Esophagus (tissue), 2 donors: ENCODE results near the gene GZMM. TPM values are rescaled to one million over a fixed set of nuclear protein-coding genes. Genes with fewer than 3 reads are reported as not detected.
"Not testable (repeated sequence)": the region's sequence is repeated elsewhere in the genome, so short reads cannot be mapped to it uniquely, and the experiment has no call there.

ENCODE experiments used
- H3K27ac ChIP-seq, 2 donors: one replicate each; pipeline ENCODE4 v1.5.1; 2013; ENCODE audit warnings: low read depth in 2 of 2, mild to moderate bottlenecking in 2 of 2, inconsistent platforms in 1 of 2, low read length in 1 of 2, moderate library complexity in 1 of 2
- H3K27me3 ChIP-seq, 2 donors: one replicate each; pipeline ENCODE4 v1.6.1; 2013; ENCODE audit warnings: low read length in 2 of 2, control low read depth in 1 of 2, mild to moderate bottlenecking in 1 of 2; ENCODE audit not compliant: insufficient read depth in 2 of 2, control insufficient read depth in 1 of 2
- H3K36me3 ChIP-seq, 2 donors: one replicate each; pipeline ENCODE4 v1.6.1; 2013; ENCODE audit warnings: low read length in 1 of 2; ENCODE audit not compliant: control insufficient read depth in 2 of 2, insufficient read depth in 2 of 2
- H3K4me1 ChIP-seq, 2 donors: one replicate each; pipeline ENCODE4 v1.6.1; 2013; ENCODE audit warnings: low read length in 1 of 2; ENCODE audit not compliant: control insufficient read depth in 2 of 2, insufficient read depth in 2 of 2
- H3K4me3 ChIP-seq, 2 donors: one replicate each; pipeline ENCODE4 v1.5.1; 2013; ENCODE audit warnings: low read length in 2 of 2, mild to moderate bottlenecking in 2 of 2, low read depth in 1 of 2, moderate library complexity in 1 of 2
- H3K9me3 ChIP-seq, 2 donors: one replicate each; pipeline ENCODE4 v1.6.1; 2013; ENCODE audit warnings: mild to moderate bottlenecking in 2 of 2, low read depth in 1 of 2, low read length in 1 of 2, moderate library complexity in 1 of 2; ENCODE audit not compliant: control insufficient read depth in 2 of 2, insufficient read depth in 1 of 2
- WGBS, 2 donors: extraction: QIAGEN DNeasy Blood & Tissue Kit; methylation state at CpG; one replicate each; pipeline ENCODE4 v1.1.7; 2013; 5-methylcytosine and 5-hydroxymethylcytosine counted together
- polyA plus RNA-seq, 2 donors: library from polyadenylated mRNA; stranded (reverse); fragments of 200-250 nt; gene quantifications; one replicate each; pipeline ENCODE4 v1.2.3, GENCODE V29; 2013
- donor health status: healthy with polysubstance abuse.
- donor health status: Bipolar disorder and iron deficiency.

The GZMM gene
- polyA plus RNA-seq, 2 donors: 0.86 to 1.1 TPM

DNA sequence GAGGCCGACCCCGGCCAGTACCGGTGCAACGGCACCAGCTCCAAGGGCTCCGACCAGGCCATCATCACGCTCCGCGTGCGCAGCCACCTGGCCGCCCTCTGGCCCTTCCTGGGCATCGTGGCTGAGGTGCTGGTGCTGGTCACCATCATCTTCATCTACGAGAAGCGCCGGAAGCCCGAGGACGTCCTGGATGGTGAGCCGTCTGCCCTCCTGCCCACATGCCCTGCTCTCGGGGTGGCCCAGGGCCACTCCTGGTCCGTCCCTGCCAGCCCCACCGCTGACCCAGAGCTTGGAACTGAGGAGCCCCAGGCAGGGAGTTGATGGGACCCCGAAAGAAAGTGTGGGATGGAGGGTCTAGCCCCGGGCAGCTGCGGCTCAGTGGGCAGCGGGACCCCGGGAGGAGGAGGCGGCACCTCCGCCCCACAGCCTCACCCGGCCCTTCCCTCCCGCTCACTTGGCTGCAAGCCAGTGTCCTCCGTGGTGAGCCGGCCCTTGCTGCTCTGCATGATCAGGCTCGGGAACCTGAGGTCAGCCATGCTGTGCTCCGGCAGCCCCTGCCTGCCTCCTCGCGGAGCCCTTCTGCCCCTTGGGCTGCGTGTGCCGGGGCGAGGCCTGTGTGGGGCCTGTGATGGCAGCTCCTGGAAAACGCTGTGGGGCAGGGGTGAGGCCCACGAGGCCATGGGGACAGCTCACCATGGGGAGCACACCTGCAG lies 37.7 kb downstream of the GZMM start:
- Histone ChIP-seq H3K27me3 (no peaks in the 10 kb centered on the region), H3K36me3 (peaks cover 9 to 33% of the 10 kb centered on the region in 2 donors), H3K4me3 (no peak overlapping the region), H3K27ac (no peak overlapping the region), H3K4me1 (peaks cover 0 to 7% of the 10 kb centered on the region in 2 donors), H3K9me3 (no peaks in the 10 kb centered on the region)
- WGBS, 2 donors: 85 to 86% methylated on average over 32 to 40 of the region's 40 CpGs

GRCh38 chr19:582497-583197 lies 38.8 kb downstream of the GZMM start:
- 81 to 83% methylated on average over 27 to 31 of the region's 31 CpGs for WGBS, 2 donors
- H3K27me3 ChIP-seq: no peaks in the 10 kb centered on the region
- H3K4me1 ChIP-seq: peaks cover 0 to 2% of the 10 kb centered on the region in 2 donors
- no peaks in the 10 kb centered on the region for H3K9me3 ChIP-seq
- peaks cover 9 to 31% of the 10 kb centered on the region in 2 donors for H3K36me3 ChIP-seq
- H3K4me3 ChIP-seq: no peak overlapping the region
- H3K27ac ChIP-seq: no peak overlapping the region

- no peaks in the 10 kb centered on the region for H3K27me3 ChIP-seq
- H3K27ac ChIP-seq: no peak overlapping the region
- H3K4me1 ChIP-seq: peaks cover 0 to 4% of the 10 kb centered on the region in 2 donors
- H3K9me3 ChIP-seq: no peaks in the 10 kb centered on the region
- H3K36me3 ChIP-seq: peaks cover 9 to 26% of the 10 kb centered on the region in 2 donors
- H3K4me3 ChIP-seq: no peak overlapping the region
- WGBS, 2 donors: 85 to 91% methylated on average over 27 of the region's 27 CpGs
These were observed 39.5 kb downstream of the GZMM start for GRCh38 chr19:583198-583967.

GRCh38 chr19:583968-584239 lies 40.1 kb downstream of the GZMM start:
- H3K4me1 ChIP-seq: peaks cover 0 to 6% of the 10 kb centered on the region in 2 donors
- H3K27me3 ChIP-seq: peaks cover 0 to under 1% of the 10 kb centered on the region in 2 donors
- peaks cover 9 to 26% of the 10 kb centered on the region in 2 donors for H3K36me3 ChIP-seq
- WGBS, 2 donors: 59 to 75% methylated on average over 5 of the region's 5 CpGs
- no peak overlapping the region for H3K4me3 ChIP-seq
- no peak overlapping the region for H3K27ac ChIP-seq
- no peaks in the 10 kb centered on the region for H3K9me3 ChIP-seq

GRCh38 chr19:584240-585001 lies 40.6 kb downstream of the GZMM start:
- Histone ChIP-seq H3K4me3 (no peak overlapping the region), H3K27me3 (peaks cover 0 to 4% of the 10 kb centered on the region in 2 donors)
- WGBS, 2 donors: 21 to 28% methylated on average over 36 to 38 of the region's 38 CpGs

GRCh38 chr19:585146-585545 lies 41.3 kb downstream of the GZMM start:
- not testable (repeated sequence) for H3K27me3 ChIP-seq, H3K9me3 ChIP-seq
- 82 to 86% methylated on average over 31 to 34 of the region's 34 CpGs for WGBS, 2 donors

More at GRCh38 chr19:584240-585001, 40.6 kb downstream of the GZMM start:
- Histone ChIP-seq H3K36me3 (peaks cover 9 to 24% of the 10 kb centered on the region in 2 donors), H3K27ac (no peak overlapping the region), H3K4me1 (peaks cover 0 to 6% of the 10 kb centered on the region in 2 donors), H3K9me3 (no peaks in the 10 kb centered on the region)

DNA sequence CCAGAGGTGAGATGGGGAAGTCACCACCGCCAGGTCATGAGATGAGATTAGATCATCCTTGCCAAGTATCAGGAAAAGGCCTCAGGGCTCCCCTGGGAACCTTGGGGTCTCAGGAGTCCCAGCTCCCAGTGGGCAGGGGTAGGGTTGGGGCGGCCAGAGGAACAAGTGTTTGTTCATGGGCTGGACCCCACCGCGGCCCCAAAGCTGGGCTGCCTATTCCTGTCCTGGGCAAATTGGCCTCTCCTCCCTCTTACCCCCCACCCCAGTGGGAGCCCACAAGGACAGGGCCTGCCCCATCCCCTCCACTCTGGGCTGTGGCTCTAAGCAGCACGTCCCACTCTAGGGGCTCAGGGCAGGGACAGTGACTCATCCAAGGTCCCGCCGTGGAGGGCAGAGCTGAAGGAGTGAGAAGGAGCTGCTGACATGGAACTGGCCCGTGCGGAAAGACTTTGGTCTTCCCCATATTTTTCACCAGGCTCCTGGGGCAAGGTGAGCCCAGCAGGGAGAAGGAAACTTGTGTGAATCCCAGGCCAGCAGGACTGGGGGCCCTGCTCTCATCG lies 41.8 kb downstream of the GZMM start:
- WGBS, 2 donors: 59 to 62% methylated on average over 10 of the region's 10 CpGs
- H3K27ac ChIP-seq: no peak overlapping the region
- peaks cover 0 to 6% of the 10 kb centered on the region in 2 donors for H3K4me1 ChIP-seq
- H3K36me3 ChIP-seq: peaks cover under 1 to 19% of the 10 kb centered on the region in 2 donors
- H3K9me3 ChIP-seq: no peaks in the 10 kb centered on the region
- H3K4me3 ChIP-seq: no peak overlapping the region
- peaks cover 0 to 4% of the 10 kb centered on the region in 2 donors for H3K27me3 ChIP-seq

More at GRCh38 chr19:585146-585545, 41.3 kb downstream of the GZMM start:
- H3K27ac ChIP-seq, H3K4me3 ChIP-seq, H3K4me1 ChIP-seq: not testable (repeated sequence)
- peaks cover 2 to 19% of the 10 kb centered on the region in 2 donors for H3K36me3 ChIP-seq

DNA sequence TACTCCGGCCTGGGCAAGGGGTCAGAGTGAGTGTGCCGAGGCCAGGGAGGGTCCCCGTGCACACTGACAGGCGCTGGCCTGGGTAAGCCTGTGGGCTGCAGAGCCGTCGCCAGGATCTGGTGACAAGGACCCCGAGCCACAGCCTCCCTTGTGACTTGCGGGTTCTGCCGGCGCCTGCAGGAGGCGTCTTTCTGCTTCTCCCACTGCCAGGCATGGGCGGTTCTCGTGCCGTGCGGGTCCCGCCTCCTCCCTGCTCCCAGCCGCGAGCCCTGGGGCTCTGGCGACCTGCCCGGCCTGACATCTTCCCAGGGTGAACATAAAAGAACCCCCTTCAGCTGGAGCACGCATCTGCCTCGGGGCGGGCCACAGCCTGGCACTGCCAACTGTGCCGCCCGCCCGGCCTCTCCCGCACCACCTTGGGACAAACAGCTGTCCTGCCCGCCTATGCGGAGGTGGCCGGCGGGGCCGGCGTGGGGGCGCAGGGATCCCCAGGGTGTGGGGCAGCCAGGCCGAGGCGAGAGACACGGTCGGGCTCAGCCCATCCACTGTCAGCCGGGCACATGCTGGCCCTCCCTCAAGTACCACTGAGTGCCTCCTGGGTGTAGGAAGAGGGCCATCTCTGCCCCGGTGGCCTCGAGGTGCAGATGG lies 44.4 kb downstream of the GZMM start:
- H3K9me3 ChIP-seq: no peaks in the 10 kb centered on the region
- no peak overlapping the region for H3K27ac ChIP-seq
- peaks cover 0 to 10% of the 10 kb centered on the region in 2 donors for H3K27me3 ChIP-seq
- peaks cover 0 to 3% of the 10 kb centered on the region in 2 donors for H3K36me3 ChIP-seq
- 3 to 6% methylated on average over 41 of the region's 41 CpGs for WGBS, 2 donors
- H3K4me3 ChIP-seq: no peak overlapping the region
- peaks cover 0 to 6% of the 10 kb centered on the region in 2 donors for H3K4me1 ChIP-seq
